Lower leg skin (tissue), 3 donors: ENCODE data around the gene GRAMD4.

Experiments used
- CTCF ChIP-seq, 3 donors: fragments of 450-650 bp; IDR thresholded peaks; one replicate each; pipeline ENCODE4 v1.5.1; 2016; ENCODE audit warnings: antibody characterized with exemption in 3 of 3, mild to moderate bottlenecking in 3 of 3, moderate library complexity in 2 of 3
- POLR2A ChIP-seq, 2 donors: fragments of 450-650 bp; IDR thresholded peaks; one replicate each; pipeline ENCODE4 v1.6.1; 2016 to 2017; ENCODE audit warnings: antibody characterized with exemption in 2 of 2, mild to moderate bottlenecking in 1 of 2, moderate library complexity in 1 of 2

GRCh38 chr22:46696229-46696518 lies 76.0 kb downstream of the GRAMD4 start:
- TF ChIP-seq CTCF (IDR thresholded peaks at IDR 0.05) (no peak), POLR2A (IDR thresholded peaks at IDR 0.05) (no peak)
